ENCODE data around the gene KNSTRN.

KNSTRN gene

GRCh38 chr15:40418126-40418525 is 35.6 kb downstream of the KNSTRN start:
- Histone ChIP-seq H3K27me3 (ENCODE audit: control insufficient read depth, insufficient read depth, low read length, poor library complexity, severe bottlenecking) (no peaks in the 10 kb centered on the region), H3K4me1 (ENCODE audit: control insufficient read depth, insufficient read depth, low read length) (no peaks in the 10 kb centered on the region), H3K9me3 (ENCODE audit: control insufficient read depth, low read length) (no peaks in the 10 kb centered on the region), H3K36me3 (ENCODE audit: control insufficient read depth, insufficient read depth, low read length) (peaks cover 26% of the 10 kb centered on the region), H3K4me3 (ENCODE audit: insufficient read depth, low read depth, low read length) (no peak overlapping the region), H3K27ac (ENCODE audit: insufficient read depth, low read depth, low read length, poor library complexity, severe bottlenecking) (no peak overlapping the region)
- 93 to 96% methylated on average over 10 of the region's 10 CpGs for WGBS, 2 experiments

GRCh38 chr15:40420071-40420713 is 37.7 kb downstream of the KNSTRN start:
- Histone ChIP-seq H3K27ac (ENCODE audit: insufficient read depth, low read depth, low read length, poor library complexity, severe bottlenecking) (no peak overlapping the region), H3K36me3 (ENCODE audit: control insufficient read depth, insufficient read depth, low read length) (peaks cover 13% of the 10 kb centered on the region), H3K4me3 (ENCODE audit: insufficient read depth, low read depth, low read length) (no peak overlapping the region), H3K4me1 (ENCODE audit: control insufficient read depth, insufficient read depth, low read length) (no peaks in the 10 kb centered on the region), H3K27me3 (ENCODE audit: control insufficient read depth, insufficient read depth, low read length, poor library complexity, severe bottlenecking) (no peaks in the 10 kb centered on the region), H3K9me3 (ENCODE audit: control insufficient read depth, low read length) (no peaks in the 10 kb centered on the region)
- WGBS, 2 experiments: 93 to 95% methylated on average over 11 of the region's 11 CpGs

GRCh38 chr15:40420793-40421192 is 38.3 kb downstream of the KNSTRN start:
- H3K4me1 ChIP-seq (ENCODE audit: control insufficient read depth, insufficient read depth, low read length): no peaks in the 10 kb centered on the region
- WGBS, 2 experiments: 92% methylated on average over 3 of the region's 3 CpGs
- H3K9me3 ChIP-seq (ENCODE audit: control insufficient read depth, low read length): no peaks in the 10 kb centered on the region
- H3K36me3 ChIP-seq (ENCODE audit: control insufficient read depth, insufficient read depth, low read length): peaks cover 9% of the 10 kb centered on the region
- no peak overlapping the region for H3K27ac ChIP-seq (ENCODE audit: insufficient read depth, low read depth, low read length, poor library complexity, severe bottlenecking)
- no peak overlapping the region for H3K4me3 ChIP-seq (ENCODE audit: insufficient read depth, low read depth, low read length)
- H3K27me3 ChIP-seq (ENCODE audit: control insufficient read depth, insufficient read depth, low read length, poor library complexity, severe bottlenecking): no peaks in the 10 kb centered on the region

DNA sequence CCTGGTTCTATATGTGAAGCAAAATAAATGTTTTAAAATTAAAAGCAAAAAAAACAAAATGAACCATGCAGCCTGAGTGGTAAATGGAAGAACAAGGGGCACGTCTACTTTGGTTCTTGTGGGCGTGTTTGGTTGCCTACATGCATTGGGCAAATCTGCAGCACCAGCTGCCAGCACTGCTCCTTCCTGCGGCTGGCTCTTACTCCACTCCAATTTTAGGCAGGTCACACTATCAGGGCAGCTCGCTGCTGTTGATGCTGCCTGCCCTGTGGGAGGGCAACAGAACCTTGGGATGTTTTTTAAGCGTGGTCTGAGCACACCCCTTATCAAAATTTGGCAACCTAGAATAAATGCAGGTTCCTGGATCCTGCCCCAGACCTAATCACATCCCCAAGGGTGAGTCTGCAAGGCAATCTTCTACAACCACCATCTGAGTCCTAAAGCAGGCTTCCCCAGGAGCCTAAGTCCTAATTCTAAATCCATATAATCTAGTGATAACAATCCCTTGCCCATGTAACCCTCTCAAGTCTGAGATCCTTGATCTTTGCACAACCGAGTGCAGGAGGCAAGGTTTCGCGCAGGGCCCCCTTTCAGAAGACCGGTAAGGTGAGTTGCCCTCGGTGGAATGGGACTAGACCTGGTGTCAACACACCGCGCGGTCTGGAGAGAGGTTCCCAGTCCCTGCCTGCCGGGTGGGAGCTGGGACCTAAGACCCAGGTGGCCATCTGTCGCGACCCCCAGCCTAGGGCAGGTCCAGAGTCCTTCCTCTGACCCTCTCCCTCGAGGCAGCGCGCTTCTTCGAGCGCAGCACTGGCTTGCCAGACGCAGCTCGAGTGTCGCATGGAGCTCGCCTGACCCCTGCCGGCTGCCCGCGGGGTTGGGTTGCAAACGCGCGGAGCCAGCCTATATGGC is 39.0 kb downstream of the KNSTRN start:
- peaks cover 6% of the 10 kb centered on the region for H3K36me3 ChIP-seq (ENCODE audit: control insufficient read depth, insufficient read depth, low read length)
- H3K27me3 ChIP-seq (ENCODE audit: control insufficient read depth, insufficient read depth, low read length, poor library complexity, severe bottlenecking): no peaks in the 10 kb centered on the region
- no peaks in the 10 kb centered on the region for H3K4me1 ChIP-seq (ENCODE audit: control insufficient read depth, insufficient read depth, low read length)
- WGBS, 2 experiments: 18 to 19% methylated on average over 31 of the region's 31 CpGs
- H3K27ac ChIP-seq (ENCODE audit: insufficient read depth, low read depth, low read length, poor library complexity, severe bottlenecking): no peak overlapping the region
- no peak overlapping the region for H3K4me3 ChIP-seq (ENCODE audit: insufficient read depth, low read depth, low read length)
- H3K9me3 ChIP-seq (ENCODE audit: control insufficient read depth, low read length): no peaks in the 10 kb centered on the region

DNA sequence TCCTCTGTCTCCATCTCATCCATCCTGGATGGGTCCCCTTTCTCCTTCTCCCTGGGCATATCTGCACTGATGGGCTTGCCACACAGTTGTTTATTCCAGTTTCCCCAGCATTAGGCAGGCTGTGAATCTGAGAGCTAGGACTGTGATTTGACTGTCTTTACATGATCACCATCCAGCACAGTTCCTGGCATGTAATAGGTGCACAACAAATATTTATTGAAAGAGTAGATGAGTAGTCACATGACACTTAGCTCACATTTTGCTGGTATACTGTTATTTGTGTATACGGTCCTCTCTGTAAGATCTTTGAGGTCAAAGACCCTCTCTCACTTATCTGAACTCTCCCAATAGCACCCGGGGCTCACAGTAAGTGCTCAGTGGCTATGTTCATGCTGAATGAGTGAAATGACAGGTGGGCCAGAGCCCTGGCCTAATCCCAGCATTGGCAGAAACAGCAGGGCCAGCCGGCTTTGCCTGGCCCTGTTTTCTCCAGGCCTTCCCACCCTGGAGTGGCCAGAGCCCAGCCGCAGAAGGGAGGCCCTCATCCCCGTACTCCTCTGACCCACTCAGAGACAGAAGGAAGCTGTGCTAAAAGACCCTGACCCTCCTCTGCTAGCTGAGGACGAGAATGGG is 42.1 kb downstream of the KNSTRN start:
- H3K9me3 ChIP-seq (ENCODE audit: control insufficient read depth, low read length): no peaks in the 10 kb centered on the region

GRCh38 chr15:40425681-40426080 is 43.2 kb downstream of the KNSTRN start:
- no peak overlapping the region for H3K27ac ChIP-seq (ENCODE audit: insufficient read depth, low read depth, low read length, poor library complexity, severe bottlenecking)
- WGBS, 2 experiments: 91% methylated on average over 5 of the region's 5 CpGs

More for the DNA sequence above, 42.1 kb downstream of the KNSTRN start:
- H3K4me3 ChIP-seq (ENCODE audit: insufficient read depth, low read depth, low read length): no peak overlapping the region
- H3K27ac ChIP-seq (ENCODE audit: insufficient read depth, low read depth, low read length, poor library complexity, severe bottlenecking): no peak overlapping the region
- H3K36me3 ChIP-seq (ENCODE audit: control insufficient read depth, insufficient read depth, low read length): no peaks in the 10 kb centered on the region
- WGBS, 2 experiments: 88 to 89% methylated on average over 6 of the region's 6 CpGs
- H3K27me3 ChIP-seq (ENCODE audit: control insufficient read depth, insufficient read depth, low read length, poor library complexity, severe bottlenecking): no peaks in the 10 kb centered on the region
- no peaks in the 10 kb centered on the region for H3K4me1 ChIP-seq (ENCODE audit: control insufficient read depth, insufficient read depth, low read length)

DNA sequence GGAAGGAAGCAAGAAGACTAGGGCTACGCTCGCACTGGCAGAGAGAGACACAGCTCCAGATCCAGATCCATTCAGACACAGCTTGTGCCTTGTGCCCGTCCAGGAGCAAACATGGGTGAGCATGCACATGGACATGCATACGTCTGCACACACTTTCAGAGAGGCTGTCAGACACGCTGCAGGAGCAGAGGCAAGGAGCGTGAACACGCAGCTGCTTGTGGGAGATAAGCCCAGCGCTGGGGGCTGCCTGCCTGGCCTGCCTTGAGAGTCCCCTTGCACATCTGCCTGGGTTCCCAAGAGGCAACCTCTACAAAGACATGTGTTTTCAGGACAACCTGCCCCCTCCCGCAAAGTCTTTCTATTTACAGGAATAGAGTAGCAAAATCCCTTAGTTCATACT is 44.7 kb downstream of the KNSTRN start:
- no peaks in the 10 kb centered on the region for H3K27me3 ChIP-seq (ENCODE audit: control insufficient read depth, insufficient read depth, low read length, poor library complexity, severe bottlenecking)
- no peak overlapping the region for H3K27ac ChIP-seq (ENCODE audit: insufficient read depth, low read depth, low read length, poor library complexity, severe bottlenecking)
- H3K4me1 ChIP-seq (ENCODE audit: control insufficient read depth, insufficient read depth, low read length): peaks cover 8% of the 10 kb centered on the region
- no peaks in the 10 kb centered on the region for H3K9me3 ChIP-seq (ENCODE audit: control insufficient read depth, low read length)
- H3K4me3 ChIP-seq (ENCODE audit: insufficient read depth, low read depth, low read length): no peak overlapping the region
- H3K36me3 ChIP-seq (ENCODE audit: control insufficient read depth, insufficient read depth, low read length): no peaks in the 10 kb centered on the region
- 92 to 94% methylated on average over 9 of the region's 9 CpGs for WGBS, 2 experiments

More at GRCh38 chr15:40425681-40426080, 43.2 kb downstream of the KNSTRN start:
- Histone ChIP-seq H3K27me3 (ENCODE audit: control insufficient read depth, insufficient read depth, low read length, poor library complexity, severe bottlenecking) (no peaks in the 10 kb centered on the region), H3K9me3 (ENCODE audit: control insufficient read depth, low read length) (no peaks in the 10 kb centered on the region), H3K36me3 (ENCODE audit: control insufficient read depth, insufficient read depth, low read length) (no peaks in the 10 kb centered on the region), H3K4me3 (ENCODE audit: insufficient read depth, low read depth, low read length) (no peak overlapping the region), H3K4me1 (ENCODE audit: control insufficient read depth, insufficient read depth, low read length) (peaks cover 7% of the 10 kb centered on the region)

DNA sequence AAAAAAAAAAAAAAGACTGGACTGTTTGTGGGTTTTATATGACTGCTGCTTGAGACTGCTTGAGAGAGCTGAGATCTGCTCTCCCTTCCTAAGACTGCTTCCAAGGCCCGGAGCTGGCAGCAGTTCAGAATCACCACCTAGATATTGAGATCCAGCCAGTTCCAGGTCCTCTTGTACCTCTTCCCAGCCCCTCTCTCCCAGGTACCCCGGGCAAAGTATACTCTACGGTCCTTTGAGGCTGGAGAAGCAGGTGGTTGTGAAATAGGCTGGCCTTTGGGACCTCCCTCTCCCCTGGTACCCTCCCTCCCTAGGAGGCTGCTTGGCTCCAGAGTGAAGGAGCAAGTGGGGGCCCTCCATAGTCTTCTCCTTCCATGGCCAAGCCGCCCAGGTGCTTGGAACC is 45.7 kb downstream of the KNSTRN start:
- Histone ChIP-seq H3K36me3 (ENCODE audit: control insufficient read depth, insufficient read depth, low read length) (no peaks in the 10 kb centered on the region), H3K4me1 (ENCODE audit: control insufficient read depth, insufficient read depth, low read length) (peaks cover 8% of the 10 kb centered on the region), H3K4me3 (ENCODE audit: insufficient read depth, low read depth, low read length) (no peak overlapping the region), H3K27me3 (ENCODE audit: control insufficient read depth, insufficient read depth, low read length, poor library complexity, severe bottlenecking) (peaks cover 6% of the 10 kb centered on the region), H3K9me3 (ENCODE audit: control insufficient read depth, low read length) (no peaks in the 10 kb centered on the region), H3K27ac (ENCODE audit: insufficient read depth, low read depth, low read length, poor library complexity, severe bottlenecking) (no peak overlapping the region)
- 90 to 91% methylated on average over 4 of the region's 4 CpGs for WGBS, 2 experiments

DNA sequence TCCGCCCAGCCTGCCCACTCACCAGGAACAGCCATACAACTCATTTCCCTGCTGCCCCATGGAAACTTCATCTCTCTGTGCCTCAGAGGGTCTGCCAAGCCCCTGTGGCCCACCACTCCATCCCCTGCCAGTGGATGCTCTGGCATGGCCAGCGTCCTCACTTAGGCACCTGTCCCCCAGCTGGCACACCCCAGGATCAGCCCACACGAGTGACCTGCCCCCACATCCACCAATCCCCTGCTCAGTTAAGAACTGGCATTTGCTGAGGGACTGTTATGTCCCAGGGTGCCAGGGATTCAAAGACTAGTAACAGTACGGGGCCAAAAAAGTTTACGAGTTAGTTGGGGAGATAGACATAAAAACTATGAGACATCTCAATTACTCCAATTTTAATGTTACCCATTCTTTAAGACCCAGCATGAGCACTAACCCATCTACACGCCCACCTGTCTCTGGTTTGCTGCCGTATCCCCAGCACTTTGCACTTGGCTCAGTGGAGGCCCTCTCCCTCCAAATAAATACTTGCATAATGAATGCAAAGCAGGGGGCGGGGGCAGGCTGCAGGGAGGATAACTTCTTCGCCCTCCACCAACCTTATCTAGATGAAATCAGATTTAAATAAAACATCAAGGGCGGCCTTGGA is 46.7 kb downstream of the KNSTRN start:
- WGBS, 2 experiments: 85 to 88% methylated on average over 10 of the region's 10 CpGs
- H3K27me3 ChIP-seq (ENCODE audit: control insufficient read depth, insufficient read depth, low read length, poor library complexity, severe bottlenecking): peaks cover 16% of the 10 kb centered on the region
- no peaks in the 10 kb centered on the region for H3K36me3 ChIP-seq (ENCODE audit: control insufficient read depth, insufficient read depth, low read length)
- no peaks in the 10 kb centered on the region for H3K9me3 ChIP-seq (ENCODE audit: control insufficient read depth, low read length)
- no peak overlapping the region for H3K27ac ChIP-seq (ENCODE audit: insufficient read depth, low read depth, low read length, poor library complexity, severe bottlenecking)
- H3K4me3 ChIP-seq (ENCODE audit: insufficient read depth, low read depth, low read length): no peak overlapping the region
- H3K4me1 ChIP-seq (ENCODE audit: control insufficient read depth, insufficient read depth, low read length): peaks cover 8% of the 10 kb centered on the region
